Measurements from ENCODE around the gene ATP9A.

- TF ChIP-seq POLR2A (IDR thresholded peaks at IDR 0.05) (no peak), CTCF (IDR thresholded peaks at IDR 0.05) (no peak)
Observed at GRCh38 chr20:51647674-51648570, 120.3 kb downstream of the ATP9A start.
